Umbilical cord (tissue), 2 donors: ENCODE results near the gene RHBDL2. TPM values are rescaled to one million over a fixed set of nuclear protein-coding genes. Genes with fewer than 3 reads are reported as not detected.
"Not testable (repeated sequence)": the region's sequence is repeated elsewhere in the genome, so short reads cannot be mapped to it uniquely, and the experiment has no call there.

Experiments
- DNase-seq: peaks from one replicate; pipeline ENCODE4 v3.0.0-alpha.2; 2015; ENCODE audit warnings: low spot score
- total RNA-seq: library from RNA; depleted of rRNA; stranded (reverse); fragments of >200 nt; gene quantifications from one replicate; pipeline ENCODE4 v1.2.3, GENCODE V29; 2014; ENCODE audit warnings: low replicate concordance; ENCODE audit not compliant: insufficient read depth

RHBDL2 gene, protein sequence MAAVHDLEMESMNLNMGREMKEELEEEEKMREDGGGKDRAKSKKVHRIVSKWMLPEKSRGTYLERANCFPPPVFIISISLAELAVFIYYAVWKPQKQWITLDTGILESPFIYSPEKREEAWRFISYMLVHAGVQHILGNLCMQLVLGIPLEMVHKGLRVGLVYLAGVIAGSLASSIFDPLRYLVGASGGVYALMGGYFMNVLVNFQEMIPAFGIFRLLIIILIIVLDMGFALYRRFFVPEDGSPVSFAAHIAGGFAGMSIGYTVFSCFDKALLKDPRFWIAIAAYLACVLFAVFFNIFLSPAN
- not detected for total RNA-seq

DNA sequence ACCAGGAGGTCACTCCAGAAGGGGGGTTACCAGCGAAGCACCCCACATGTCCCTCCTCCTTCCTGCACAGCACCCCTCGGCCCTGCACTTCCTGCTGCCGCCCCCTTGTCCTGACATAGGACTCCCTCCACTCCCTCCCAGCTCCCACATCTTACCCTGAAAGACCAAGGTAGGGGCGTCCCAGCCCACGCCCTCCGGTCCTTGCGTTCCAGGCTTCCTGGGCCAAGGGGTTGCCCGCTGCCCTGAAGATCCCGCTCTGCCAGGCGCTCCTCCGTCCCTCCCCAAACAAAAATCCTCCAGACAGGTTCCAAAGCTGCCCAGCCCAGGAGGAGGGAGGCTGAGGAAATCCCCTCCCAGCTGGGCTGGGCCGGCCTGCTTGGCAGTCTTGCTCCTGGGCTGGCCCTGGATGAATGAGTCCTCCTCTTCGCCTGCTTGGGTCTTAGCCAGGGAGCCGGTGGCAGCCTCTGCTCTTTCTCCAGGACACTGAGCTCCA is at the start of gene RHBDL2:
TSS of gene RHBDL2 (minus strand) at position 304 of the 493 bp plus-strand sequence. CDS start 22,618 bp downstream, outside the sequence.
- DNase-seq, result peak; percentile 78

GRCh38 chr1:38990738-38991637 is 49.4 kb upstream of the RHBDL2 start, which contains the start of gene AKIRIN1:
AKIRIN1 (plus strand) TSS chr1:38991276; CDS start chr1:38991381, 105 bp downstream.
- DNase-seq, result peak; percentile 97

DNA sequence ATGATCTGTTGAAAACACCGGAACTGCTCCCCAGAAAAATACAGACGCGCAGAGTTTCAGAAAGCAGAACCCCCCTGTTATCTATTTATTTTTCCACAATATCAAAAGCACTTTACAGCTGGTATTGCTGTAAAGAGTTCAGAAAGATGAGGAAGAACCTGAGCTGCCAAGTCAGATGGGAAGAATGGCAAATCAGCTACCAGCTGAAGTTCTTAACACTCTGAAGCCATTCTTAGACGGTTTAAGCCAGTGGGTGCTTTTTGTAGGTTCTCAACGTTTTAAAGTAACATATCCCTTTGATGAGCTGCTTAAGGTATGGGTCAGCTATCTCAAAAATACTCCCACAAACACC is 48.7 kb upstream of the RHBDL2 start:
- peak; percentile 48 for DNase-seq

GRCh38 chr1:38989979-38990378 is 48.3 kb upstream of the RHBDL2 start:
- no peak for DNase-seq

GRCh38 chr1:38979380-38979779 is 37.8 kb upstream of the RHBDL2 start:
- not testable (repeated sequence) for DNase-seq

- not testable (repeated sequence) for DNase-seq
These were observed 36.6 kb upstream of the RHBDL2 start for GRCh38 chr1:38978245-38978542.

- DNase-seq, result not testable (repeated sequence)
These were observed 36.0 kb upstream of the RHBDL2 start for GRCh38 chr1:38977399-38978244.

GRCh38 chr1:38973659-38974437 is 32.2 kb upstream of the RHBDL2 start:
- DNase-seq, result no peak

DNA sequence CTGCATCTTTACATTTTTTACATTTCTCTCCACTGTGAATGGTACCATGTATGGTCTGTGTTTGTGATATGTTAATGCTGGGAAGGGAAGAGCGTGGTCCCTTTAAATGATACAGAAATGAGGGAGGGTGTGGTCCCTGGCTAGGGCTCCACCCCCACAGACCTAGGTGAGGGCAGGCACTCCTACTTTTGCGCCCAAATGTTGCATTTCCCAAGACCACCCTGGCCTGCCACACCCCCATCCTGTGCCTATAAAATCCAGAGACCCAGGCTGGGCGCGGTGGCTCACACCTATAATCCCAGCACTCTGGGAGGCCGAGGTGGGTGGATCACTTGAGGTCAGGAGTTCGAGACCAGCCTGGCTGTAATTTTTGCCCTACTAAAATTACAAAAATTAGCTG is 31.5 kb upstream of the RHBDL2 start:
- DNase-seq, result not testable (repeated sequence)

DNA sequence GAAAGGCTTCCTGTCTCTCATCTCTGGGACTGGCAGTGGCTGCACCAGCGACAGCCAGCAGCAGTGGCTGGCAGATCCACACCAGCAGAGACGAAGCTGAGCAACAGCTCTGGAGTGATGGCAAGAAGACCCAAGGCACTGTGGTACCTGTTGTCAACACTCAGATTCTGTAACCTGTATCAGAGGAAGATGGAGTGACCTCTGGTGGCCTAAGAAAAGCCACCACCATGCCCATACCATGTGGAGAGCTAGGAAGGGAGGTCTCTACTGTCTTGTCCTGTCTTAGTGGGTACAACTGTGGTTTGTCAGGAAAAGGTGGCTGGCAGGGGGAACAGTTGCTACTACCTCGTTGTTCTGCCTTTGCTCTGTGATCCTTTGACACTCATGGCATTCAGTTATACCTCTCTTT is 22.5 kb upstream of the RHBDL2 start:
- DNase-seq, result no peak

GRCh38 chr1:38962560-38962959 is 20.9 kb upstream of the RHBDL2 start:
- no peak for DNase-seq

- no peak for DNase-seq
These were observed 20.5 kb upstream of the RHBDL2 start for GRCh38 chr1:38962113-38962512.

DNA sequence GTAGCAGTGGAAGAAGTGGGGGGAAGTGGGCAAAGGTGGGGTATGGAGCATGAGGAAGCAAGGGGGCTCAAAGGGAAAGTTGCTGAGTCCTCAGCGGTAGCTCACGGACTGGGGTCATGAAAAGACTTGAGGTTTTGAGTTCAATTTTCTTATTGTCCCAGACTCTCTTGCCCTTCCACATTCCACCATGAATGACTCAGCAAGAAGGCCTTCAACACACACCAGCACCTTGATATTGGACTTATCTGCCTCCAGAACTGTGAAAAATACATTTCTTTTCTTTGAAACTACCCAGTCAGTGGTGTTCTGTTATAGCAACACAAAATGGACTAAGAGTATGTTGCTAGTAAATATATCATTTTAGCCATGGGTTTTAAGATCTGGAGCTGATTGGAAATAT is 17.3 kb upstream of the RHBDL2 start:
- peak; percentile 10 for DNase-seq

DNA sequence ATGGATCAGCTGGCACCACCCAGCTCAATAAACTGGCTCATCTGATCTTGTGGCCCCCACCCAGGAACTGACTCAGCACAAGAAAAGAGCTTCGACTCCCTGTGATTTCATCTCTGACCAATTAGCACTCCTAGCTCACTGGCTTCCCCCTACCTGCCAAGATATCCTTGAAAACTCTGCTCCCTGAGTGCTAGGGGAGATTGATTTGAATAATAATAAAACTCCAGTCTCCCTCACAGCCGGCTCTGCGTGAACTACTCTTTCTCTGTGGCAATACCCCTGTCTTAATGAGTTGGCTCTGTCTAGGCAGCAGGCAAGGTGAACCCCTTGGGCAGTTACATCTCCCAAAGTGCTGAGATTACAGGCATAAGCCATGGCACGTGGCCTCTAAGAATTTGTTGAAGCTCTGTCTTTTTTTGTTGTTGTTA is 11.8 kb upstream of the RHBDL2 start:
- no peak for DNase-seq

DNA sequence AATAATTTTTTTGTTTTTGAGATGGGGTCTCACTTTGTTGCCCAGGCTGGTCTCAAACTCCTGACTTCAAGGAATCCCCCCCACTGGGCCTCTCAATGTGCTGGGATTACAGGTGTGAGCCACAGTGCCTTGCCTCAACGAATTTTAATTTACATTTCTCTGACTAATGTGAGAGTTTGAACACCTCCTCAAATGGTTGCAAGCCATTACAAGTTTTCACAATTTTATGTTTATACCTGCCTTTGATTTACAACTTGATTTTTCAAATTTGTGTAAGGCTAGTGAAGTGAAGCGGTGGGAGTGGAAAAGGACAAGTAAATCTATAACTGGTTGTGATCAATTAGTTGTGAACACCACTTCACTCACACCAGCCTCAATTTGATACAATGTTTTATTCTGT is 8.9 kb upstream of the RHBDL2 start:
- peak; percentile 11 for DNase-seq

DNA sequence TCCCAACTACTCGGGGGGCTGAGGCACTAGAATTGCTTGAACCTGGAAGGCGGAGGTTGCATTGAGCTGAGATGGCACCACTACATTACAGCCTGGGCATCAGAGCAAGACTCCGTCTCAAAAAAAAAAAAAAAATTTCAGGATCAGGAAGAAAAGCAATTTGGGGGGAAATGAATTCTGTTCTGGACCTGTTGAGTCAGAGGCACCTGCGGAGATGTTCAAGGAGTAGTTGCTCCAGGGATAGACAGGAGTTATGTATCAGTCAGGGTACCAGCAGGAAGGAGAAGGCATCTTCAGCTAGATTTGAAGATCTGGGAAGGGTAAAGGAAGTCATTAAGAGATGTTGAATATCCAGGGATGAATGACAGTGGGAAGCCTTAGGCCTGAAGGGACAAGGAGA is 2.9 kb upstream of the RHBDL2 start:
- no peak for DNase-seq

- DNase-seq, result no peak
These were observed 1.2 kb upstream of the RHBDL2 start for GRCh38 chr1:38942664-38943428.

DNA sequence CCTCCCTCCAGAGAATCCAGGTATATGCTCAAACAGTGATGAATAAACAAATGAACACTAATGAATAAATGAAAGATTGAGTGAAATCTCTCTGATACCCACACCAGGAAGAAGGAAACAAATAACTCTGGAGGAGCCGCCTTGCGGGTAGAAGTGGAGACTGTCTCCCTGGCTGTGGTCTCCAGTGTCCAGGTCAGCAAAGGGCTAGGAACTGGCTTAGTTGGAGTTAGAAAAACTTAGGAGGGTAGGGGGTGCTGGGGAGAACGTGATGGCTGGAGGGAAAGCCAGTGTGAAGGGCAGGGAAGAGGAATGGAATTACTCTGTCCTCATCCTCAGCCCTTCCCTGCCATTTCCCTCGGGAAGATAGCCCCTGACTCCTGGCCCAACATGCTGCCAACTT is 537 bp downstream of the RHBDL2 start:
- no peak for DNase-seq

DNA sequence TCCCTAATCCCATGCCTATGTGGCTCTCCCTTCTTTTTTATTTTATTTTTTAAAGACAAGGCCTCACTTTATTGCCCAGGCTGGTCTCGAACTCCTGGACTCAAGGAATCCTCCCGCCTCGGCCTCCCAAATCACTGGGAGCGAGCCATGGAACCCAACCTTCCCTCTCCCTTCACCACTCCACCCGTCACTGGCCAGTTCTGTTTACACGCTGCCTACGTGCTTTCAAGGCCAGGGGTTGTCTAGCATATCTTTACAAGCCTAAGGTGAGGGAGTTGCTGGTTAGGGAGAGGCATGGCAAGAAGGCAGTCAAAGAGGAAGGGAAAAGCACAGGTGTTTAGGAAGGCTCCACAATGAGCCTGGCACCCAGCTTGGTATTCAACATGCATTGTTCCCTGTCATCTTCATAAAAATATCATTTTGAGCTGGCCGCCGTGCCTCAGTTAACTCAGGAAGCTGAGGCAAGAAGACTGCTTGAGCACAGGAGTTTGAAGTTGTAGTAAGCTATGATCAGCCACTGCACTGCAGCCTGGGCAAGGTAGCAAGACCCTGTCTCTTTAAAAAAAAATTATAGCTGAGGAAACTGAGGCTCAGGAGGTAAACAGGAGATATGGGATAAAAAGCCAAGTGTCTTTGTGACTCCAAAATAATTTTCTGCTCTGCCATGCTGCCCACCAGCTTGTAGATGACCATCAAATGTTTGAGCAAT is 1.1 kb downstream of the RHBDL2 start:
- DNase-seq, result no peak
